GM12872 (cell line): ENCODE data around the gene WDR27.

ENCODE experiments used
- CTCF ChIP-seq: IDR thresholded peaks from 3 replicates; pipeline ENCODE4 v1.5.1; 2011; ENCODE audit warnings: low read depth, mild to moderate bottlenecking, low read length, moderate library complexity; ENCODE audit not compliant: insufficient read depth

Gene WDR27

GRCh38 chr6:169521825-169522224, 180.0 kb downstream of the WDR27 start:
- TF ChIP-seq CTCF = no peak

GRCh38 chr6:169520104-169520503, 181.7 kb downstream of the WDR27 start:
- no peak for TF ChIP-seq CTCF

- TF ChIP-seq CTCF = no peak
Measured at GRCh38 chr6:169518451-169518850, 183.4 kb downstream of the WDR27 start.

GRCh38 chr6:169513478-169514193, 188.2 kb downstream of the WDR27 start:
- TF ChIP-seq CTCF = no peak

- TF ChIP-seq CTCF = no peak
Measured at GRCh38 chr6:169510871-169511270, 191.0 kb downstream of the WDR27 start.

GRCh38 chr6:169508452-169508851, 193.4 kb downstream of the WDR27 start:
- TF ChIP-seq CTCF = no peak

- no peak for TF ChIP-seq CTCF
Measured at GRCh38 chr6:169503422-169504152, 198.2 kb downstream of the WDR27 start.
